Sigmoid colon (tissue), 7 donors: ENCODE data around the gene ZNF653. TPM values are rescaled to one million over a fixed set of nuclear protein-coding genes. Genes with fewer than 3 reads are reported as not detected.

Experiments
- DNase-seq: peaks from one replicate; pipeline ENCODE4 v3.0.0-alpha.2; 2019
- H3K27ac ChIP-seq, 4 donors: fragments of 200-600 bp; sonication (generic); one replicate each; pipeline ENCODE4 v1.5.1; 2016 to 2019; ENCODE audit warnings: mild to moderate bottlenecking in 1 of 4
- H3K27me3 ChIP-seq, 3 donors: fragments of 200-600 bp; sonication (generic); one replicate each; pipeline ENCODE4 v1.5.1; 2019; ENCODE audit warnings: mild to moderate bottlenecking in 1 of 3
- H3K36me3 ChIP-seq, 4 donors: fragments of 200-600 bp; sonication (generic); one replicate each; pipeline ENCODE4 v1.5.1; 2016 to 2019
- H3K4me1 ChIP-seq, 4 donors: fragments of 200-600 bp; sonication (generic); one replicate each; pipeline ENCODE4 v1.5.1; 2017 to 2019
- H3K4me3 ChIP-seq, 4 donors: fragments of 200-600 bp; sonication (generic); one replicate each; pipeline ENCODE4 v1.5.1; 2017 to 2019; ENCODE audit warnings: mild to moderate bottlenecking in 2 of 4, moderate library complexity in 1 of 4
- H3K9me3 ChIP-seq, 4 donors: fragments of 200-600 bp in 3 of 4; sonication (generic) in 3 of 4; one replicate each; pipeline versions ENCODE4 v1.5.1 to v1.6.1; 2013 to 2019
- EP300 ChIP-seq, 4 donors: sonication (generic); formaldehyde crosslinking; IDR thresholded peaks; one replicate each; pipeline ENCODE4 v1.6.1; 2017; ENCODE audit warnings: antibody characterized with exemption in 4 of 4
- POLR2A ChIP-seq, 2 donors: fragments of 450-650 bp; IDR thresholded peaks; one replicate each; pipeline ENCODE4 v1.6.1; 2016; ENCODE audit warnings: antibody characterized with exemption in 2 of 2, mild to moderate bottlenecking in 2 of 2, moderate library complexity in 2 of 2
- POLR2AphosphoS5 ChIP-seq, 4 donors: sonication (generic); formaldehyde crosslinking; IDR thresholded peaks; one replicate each; pipeline ENCODE4 v1.6.1; 2017; ENCODE audit warnings: antibody characterized with exemption in 4 of 4
- WGBS, 2 donors: extraction: QIAGEN DNeasy Blood & Tissue Kit; methylation state at CpG; one replicate each; pipeline ENCODE4 v1.1.7; 2013; 5-methylcytosine and 5-hydroxymethylcytosine counted together
- intact Hi-C: fragments of 100-400 bp; cut with DNase I; formaldehyde crosslinking; loops from one replicate; pipeline ENCODE4 v1.15.1; 2023
- polyA plus RNA-seq, 3 donors: library from polyadenylated mRNA; stranded (reverse); fragments of 200-250 nt; gene quantifications; one replicate each; pipeline ENCODE4 v1.2.3, GENCODE V29; 2013
- total RNA-seq, 4 donors: library from RNA; depleted of rRNA; stranded (reverse); fragments of >200 nt; gene quantifications; one replicate each; pipeline ENCODE4 v1.1.0, GENCODE V29; 2016
- TF ChIP-seq, protein P1 (sequence below), 4 experiments: fragments of 450-650 bp in 3 of 4; fragments of 200-600 bp in 1 of 4; IDR thresholded peaks; one replicate each; pipeline ENCODE4 v1.5.1; 2016 to 2019; ENCODE audit warnings: antibody characterized with exemption in 4 of 4, mild to moderate bottlenecking in 3 of 4, moderate library complexity in 2 of 4
- donor health status: healthy with polysubstance abuse.
- donor health status: Bipolar disorder and iron deficiency.
- donor health status: healthy.

The ZNF653 gene
- total and polyA plus RNA-seq, 7 donors, result 3.2 to 8.8 (median 7.5) TPM

DNA sequence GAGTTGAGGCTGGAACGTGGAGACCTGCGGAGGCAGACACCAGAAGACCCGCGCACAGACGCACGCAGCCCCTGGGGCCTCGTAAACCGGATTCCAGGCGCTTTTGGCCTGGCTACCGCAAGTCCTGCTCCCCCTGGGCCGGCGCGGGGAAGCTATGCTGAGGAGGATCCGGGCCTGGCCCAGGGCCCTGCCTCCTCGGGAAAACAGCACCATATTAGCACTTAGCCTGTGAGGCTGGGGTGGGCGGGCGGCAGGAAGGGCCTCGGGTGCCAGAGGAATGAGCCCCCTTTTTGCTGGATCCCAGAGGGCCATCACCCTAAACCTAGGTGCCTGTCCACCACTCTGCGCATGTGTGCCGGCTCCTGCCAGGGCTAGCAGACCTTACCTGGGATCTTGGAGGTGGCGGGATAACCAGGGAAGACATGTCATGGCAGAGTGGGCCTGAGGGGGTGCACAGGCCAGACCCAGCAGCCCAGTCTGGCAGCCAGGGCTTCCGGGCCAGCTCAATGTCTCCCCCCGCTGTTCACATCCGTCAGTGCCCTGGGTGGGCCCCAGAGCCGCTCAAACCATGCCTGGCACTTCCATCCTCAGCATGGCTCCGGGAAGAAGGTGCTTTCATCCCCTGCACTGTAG, 46.1 kb upstream of the ZNF653 start:
- Histone ChIP-seq H3K9me3 (no peaks in the 10 kb centered on the region), H3K4me3 (peak overlapping the region in 3 of 4 donors; percentile 13 to 28 (median 22)), H3K4me1 (peaks cover 0 to 59% (median 42%) of the 10 kb centered on the region in 4 donors), H3K36me3 (peaks cover 31 to 73% (median 48%) of the 10 kb centered on the region in 4 donors), H3K27me3 (no peaks in the 10 kb centered on the region), H3K27ac (peak overlapping the region; percentile 87 to 99 (median 98))
- WGBS, 2 donors, result 83 to 85% methylated on average over 26 of the region's 26 CpGs
- intact Hi-C loops, result loop anchor here (1.0 kb wide), 1 partner anchor 10 kb away; no protein-coding TSS in a partner anchor
- peak; percentile 90 for DNase-seq
- TF ChIP-seq POLR2A (IDR thresholded peaks at IDR 0.05) (no peak), POLR2AphosphoS5 (IDR thresholded peaks at IDR 0.05) (peak; percentile 7 to 69 (median 54)), EP300 (IDR thresholded peaks at IDR 0.05) (peak in 1 of 4 donors; percentile 2)
- TF ChIP-seq, protein P1, sequence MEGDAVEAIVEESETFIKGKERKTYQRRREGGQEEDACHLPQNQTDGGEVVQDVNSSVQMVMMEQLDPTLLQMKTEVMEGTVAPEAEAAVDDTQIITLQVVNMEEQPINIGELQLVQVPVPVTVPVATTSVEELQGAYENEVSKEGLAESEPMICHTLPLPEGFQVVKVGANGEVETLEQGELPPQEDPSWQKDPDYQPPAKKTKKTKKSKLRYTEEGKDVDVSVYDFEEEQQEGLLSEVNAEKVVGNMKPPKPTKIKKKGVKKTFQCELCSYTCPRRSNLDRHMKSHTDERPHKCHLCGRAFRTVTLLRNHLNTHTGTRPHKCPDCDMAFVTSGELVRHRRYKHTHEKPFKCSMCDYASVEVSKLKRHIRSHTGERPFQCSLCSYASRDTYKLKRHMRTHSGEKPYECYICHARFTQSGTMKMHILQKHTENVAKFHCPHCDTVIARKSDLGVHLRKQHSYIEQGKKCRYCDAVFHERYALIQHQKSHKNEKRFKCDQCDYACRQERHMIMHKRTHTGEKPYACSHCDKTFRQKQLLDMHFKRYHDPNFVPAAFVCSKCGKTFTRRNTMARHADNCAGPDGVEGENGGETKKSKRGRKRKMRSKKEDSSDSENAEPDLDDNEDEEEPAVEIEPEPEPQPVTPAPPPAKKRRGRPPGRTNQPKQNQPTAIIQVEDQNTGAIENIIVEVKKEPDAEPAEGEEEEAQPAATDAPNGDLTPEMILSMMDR (IDR thresholded peaks at IDR 0.05), result peak; percentile 17 to 59 (median 45)

DNA sequence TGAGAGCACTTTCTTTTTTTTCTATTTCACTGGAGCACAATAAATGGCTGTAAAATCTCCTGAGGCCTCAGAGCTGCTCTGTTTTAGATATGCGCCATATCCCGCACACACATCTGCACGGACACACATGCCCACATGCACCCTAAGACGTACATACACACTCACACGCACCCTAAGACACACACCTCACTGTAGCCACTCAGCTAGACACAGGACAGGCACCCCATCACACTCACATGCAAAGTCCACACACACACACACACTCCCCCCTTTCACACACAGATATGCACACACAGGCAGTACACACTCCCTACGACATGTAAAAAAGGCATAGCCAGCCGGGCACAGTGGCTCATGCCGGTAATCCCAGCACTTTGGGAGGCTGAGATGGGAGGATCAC, 44.6 kb upstream of the ZNF653 start:
- TF ChIP-seq, protein P1 (IDR thresholded peaks at IDR 0.05), result no peak
- TF ChIP-seq EP300 (IDR thresholded peaks at IDR 0.05) (no peak), POLR2A (IDR thresholded peaks at IDR 0.05) (no peak), POLR2AphosphoS5 (IDR thresholded peaks at IDR 0.05) (peak in 3 of 4 donors; percentile 36 to 51 (median 49))
- Histone ChIP-seq H3K27ac (peak overlapping the region; percentile 87 to 99 (median 98)), H3K36me3 (peaks cover 41 to 81% (median 55%) of the 10 kb centered on the region in 4 donors), H3K4me3 (no peak overlapping the region), H3K4me1 (peaks cover 0 to 69% (median 49%) of the 10 kb centered on the region in 4 donors), H3K9me3 (no peaks in the 10 kb centered on the region), H3K27me3 (no peaks in the 10 kb centered on the region)
- intact Hi-C loops, result no loop called here
- 87 to 95% methylated on average over 8 of the region's 8 CpGs for WGBS, 2 donors
- no peak for DNase-seq

DNA sequence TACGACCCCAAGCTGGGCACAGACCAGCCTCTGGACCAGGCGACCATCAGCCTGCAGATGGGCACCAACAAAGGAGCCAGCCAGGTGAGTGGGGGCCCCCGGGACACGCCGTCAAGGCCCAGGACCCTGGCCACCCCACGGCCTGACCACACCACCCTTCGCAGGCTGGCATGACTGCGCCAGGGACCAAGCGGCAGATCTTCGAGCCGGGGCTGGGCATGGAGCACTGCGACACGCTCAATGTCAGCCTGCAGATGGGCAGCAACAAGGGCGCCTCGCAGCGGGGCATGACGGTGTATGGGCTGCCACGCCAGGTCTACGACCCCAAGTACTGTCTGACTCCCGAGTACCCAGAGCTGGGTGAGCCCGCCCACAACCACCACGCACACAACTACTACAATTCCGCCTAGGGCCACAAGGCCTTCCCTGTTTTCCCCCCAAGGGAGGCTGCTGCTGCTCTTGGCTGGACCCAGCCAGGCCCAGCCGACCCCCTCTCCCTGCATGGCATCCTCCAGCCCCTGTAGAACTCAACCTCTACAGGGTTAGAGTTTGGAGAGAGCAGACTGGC, 43.8 kb upstream of the ZNF653 start:
- H3K4me1 ChIP-seq, result peaks cover 0 to 77% (median 56%) of the 10 kb centered on the region in 4 donors
- peaks cover 41 to 82% (median 53%) of the 10 kb centered on the region in 4 donors for H3K36me3 ChIP-seq
- intact Hi-C loops, result no loop called here
- no peak overlapping the region for H3K4me3 ChIP-seq
- H3K9me3 ChIP-seq, result no peaks in the 10 kb centered on the region
- peak overlapping the region; percentile 87 to 99 (median 98) for H3K27ac ChIP-seq
- TF ChIP-seq POLR2A (IDR thresholded peaks at IDR 0.05) (no peak), EP300 (IDR thresholded peaks at IDR 0.05) (no peak), POLR2AphosphoS5 (IDR thresholded peaks at IDR 0.05) (peak; percentile 23 to 75 (median 52))
- TF ChIP-seq, protein P1 (IDR thresholded peaks at IDR 0.05), result no peak
- no peaks in the 10 kb centered on the region for H3K27me3 ChIP-seq
- DNase-seq, result no peak
- 92 to 93% methylated on average over 24 of the region's 24 CpGs for WGBS, 2 donors

DNA sequence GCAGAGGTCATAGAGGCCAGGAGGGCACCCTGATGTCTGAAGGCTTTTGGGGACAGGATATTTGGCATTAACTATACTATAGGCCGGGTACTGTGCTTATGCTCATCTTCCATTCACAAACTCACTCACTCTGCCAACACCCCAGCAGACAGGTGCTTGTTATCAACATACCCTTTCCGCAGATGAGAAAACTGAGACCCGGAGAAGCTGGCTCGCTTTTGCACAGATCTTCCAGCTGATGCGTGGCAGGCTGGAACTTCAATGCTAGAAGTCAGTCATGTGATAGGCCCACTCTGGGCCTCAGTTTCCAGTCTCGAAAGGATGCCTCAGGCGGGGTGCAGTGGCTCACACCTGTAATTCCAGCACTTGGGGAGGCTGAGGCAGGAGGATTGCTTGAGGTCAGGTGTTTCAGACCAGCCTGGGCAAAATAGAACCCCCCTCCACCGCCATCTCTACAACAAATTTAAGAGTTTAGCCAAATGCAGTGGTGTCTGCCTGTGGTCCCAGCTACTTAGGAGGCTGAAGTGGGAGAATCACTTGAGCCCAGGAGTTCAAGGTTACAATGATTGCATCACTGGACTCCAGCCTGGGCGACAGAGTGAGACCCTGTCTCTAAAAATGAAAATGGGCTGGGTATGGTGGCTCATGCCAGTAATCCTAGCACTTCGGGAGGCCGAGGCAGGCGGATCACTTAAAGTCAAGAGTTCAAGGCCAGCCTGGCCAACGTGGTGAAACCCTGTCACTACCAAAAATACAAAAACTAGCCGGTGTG, 42.5 kb upstream of the ZNF653 start:
- Histone ChIP-seq H3K36me3 (peaks cover 37 to 82% (median 42%) of the 10 kb centered on the region in 4 donors), H3K4me3 (no peak overlapping the region), H3K4me1 (peaks cover 0 to 90% (median 65%) of the 10 kb centered on the region in 4 donors), H3K27ac (peak overlapping the region; percentile 2 to 99 (median 98)), H3K9me3 (no peaks in the 10 kb centered on the region), H3K27me3 (no peaks in the 10 kb centered on the region)
- TF ChIP-seq POLR2A (IDR thresholded peaks at IDR 0.05), result no peak
- no peak for TF ChIP-seq EP300 (IDR thresholded peaks at IDR 0.05)
- TF ChIP-seq, protein P1 (IDR thresholded peaks at IDR 0.05), result no peak
- TF ChIP-seq POLR2AphosphoS5 (IDR thresholded peaks at IDR 0.05), result peak in 2 of 4 donors; percentile 15 to 30
- intact Hi-C loops, result no loop called here
- no peak for DNase-seq
- WGBS, 2 donors, result 86 to 91% methylated on average over 14 of the region's 14 CpGs
